HL-60/S4 treated with retinoic acid at 250 ng/mL for 4 days and 3 days (cell line): ENCODE data around the gene ACTRT2.

ENCODE experiments used
- in situ Hi-C: fragments of 300-500 bp; cut with MboI; formaldehyde crosslinking; loops from 2 replicates; pipeline ENCODE4 v1.7.0; 2022; ENCODE audit warnings: low sequenced_read_pairs

The ACTRT2 gene

DNA sequence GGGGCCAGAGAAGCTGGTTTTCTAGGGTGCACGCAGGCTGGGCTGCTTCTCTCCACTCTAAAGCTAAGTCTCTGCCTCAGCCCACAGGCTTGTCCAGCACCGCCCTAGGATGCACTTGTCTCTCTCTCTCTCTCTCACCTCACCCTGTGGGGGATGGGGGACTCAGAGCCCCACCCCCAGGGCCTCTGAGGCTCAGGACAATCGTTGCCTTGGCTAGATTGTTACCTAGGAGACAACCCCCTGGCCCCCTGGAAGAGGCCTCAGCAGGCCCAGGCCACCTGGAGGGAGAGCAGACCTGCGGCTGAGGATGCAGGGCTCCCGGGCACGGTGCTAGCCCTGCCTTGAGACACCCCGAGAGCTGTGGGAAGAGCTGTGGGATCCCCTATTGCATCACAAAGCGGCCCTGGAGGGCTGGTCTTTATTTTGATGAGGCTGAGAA lies at the start of gene ACTRT2:
Gene ACTRT2, plus strand, starts transcription at position 235 of the 439 bp plus-strand sequence. CDS start 220 bp downstream, outside the sequence.
- in situ Hi-C loops: loop anchor here (25.0 kb wide), 1 partner anchor 291 kb away; no protein-coding TSS in a partner anchor

DNA sequence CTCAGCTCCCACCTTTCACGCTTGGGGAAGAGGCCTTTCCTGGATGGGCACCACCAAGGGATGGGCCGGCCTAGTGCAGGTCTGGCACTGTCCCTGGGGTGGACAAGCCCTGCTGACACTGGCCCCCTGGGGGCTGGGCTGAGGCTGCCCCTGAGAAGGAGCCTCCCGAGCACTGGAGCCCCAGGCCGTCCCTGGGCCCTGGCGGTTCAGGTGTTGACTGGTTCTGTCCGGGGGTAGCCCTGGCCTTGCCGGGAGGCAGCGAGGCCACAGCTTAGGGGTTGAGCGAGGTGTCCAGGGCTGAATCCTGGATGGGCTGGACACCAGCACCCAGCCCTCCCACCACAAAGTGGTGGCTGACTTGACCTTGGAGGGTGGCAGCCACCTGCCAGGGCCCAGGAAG lies 49.7 kb upstream of the ACTRT2 start:
- in situ Hi-C loops: no loop called here

DNA sequence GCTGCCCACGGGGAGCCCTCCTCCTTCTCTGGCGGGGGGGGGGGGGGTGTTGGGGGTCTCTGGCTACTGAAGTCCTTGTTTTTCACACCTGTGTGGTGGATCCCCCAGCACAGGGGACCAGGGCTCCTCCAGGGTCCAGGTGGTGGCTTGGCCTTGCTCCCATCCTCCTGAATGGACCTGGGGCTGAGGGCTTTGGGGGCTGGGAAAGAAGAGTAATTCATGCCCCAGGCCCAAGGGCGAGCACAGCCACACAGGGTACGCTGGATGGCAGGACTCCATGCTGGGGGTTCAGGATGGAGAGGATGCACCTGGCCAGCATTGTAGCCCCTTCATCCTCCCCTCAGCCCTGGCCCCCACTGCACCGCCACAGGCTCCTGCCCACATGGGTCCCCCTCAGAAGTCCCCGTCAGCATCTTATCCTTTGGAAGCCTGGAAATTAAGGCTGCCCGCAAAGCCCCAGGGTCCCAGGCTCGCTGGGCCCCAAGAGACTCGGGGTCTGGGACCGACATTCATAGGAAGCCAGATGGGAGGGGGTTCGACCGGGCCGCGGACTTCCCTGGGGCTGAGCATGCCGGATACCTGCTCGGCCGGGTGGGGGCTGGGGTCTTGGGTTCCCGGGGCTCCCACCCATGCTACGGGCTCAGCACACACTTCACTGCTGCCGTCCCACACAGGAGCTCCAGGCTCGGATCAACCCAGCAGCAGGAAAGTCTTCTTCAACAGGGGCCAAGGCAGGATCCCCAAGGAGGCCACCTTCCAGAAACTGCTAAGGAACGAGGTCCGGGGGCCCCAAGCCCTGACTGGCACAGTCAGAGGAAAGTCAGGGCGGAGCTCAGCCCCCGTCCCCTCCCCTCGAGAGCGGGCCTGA lies 49.0 kb upstream of the ACTRT2 start:
- in situ Hi-C loops: no loop called here

DNA sequence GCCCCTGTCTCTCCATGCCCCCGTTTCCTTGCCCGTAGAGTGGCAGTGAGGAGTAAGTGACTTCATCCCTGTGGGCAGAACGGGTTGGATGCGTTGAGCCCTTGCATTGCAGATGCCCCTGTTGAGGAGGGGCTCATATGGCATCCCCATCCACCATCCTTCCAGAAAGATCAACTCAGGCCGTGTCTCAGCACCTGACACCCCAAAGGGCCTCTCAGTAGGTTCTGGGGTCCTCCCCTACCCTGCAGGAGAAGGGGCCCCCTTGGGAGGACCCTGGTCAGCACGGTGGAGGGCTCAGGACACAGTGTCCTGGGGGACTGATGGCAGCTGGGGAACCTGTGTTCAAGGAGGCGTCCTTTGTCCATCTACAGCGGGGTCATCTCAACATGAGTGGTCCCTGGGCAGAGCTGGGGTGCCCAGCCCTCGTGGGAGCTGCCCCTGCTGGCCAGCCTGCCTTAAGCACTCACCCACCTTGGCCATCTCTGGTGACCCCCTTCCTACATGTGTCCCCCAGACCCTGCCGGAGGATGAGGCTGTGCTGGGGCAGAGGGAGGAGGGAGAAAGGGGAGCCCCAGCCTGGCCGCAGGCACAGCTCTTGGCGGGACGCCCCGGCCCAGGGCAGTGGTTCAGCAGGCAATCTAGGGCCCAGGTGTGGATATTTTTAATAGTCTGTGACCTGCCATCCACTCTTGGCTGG lies 48.2 kb upstream of the ACTRT2 start:
- in situ Hi-C loops: no loop called here

DNA sequence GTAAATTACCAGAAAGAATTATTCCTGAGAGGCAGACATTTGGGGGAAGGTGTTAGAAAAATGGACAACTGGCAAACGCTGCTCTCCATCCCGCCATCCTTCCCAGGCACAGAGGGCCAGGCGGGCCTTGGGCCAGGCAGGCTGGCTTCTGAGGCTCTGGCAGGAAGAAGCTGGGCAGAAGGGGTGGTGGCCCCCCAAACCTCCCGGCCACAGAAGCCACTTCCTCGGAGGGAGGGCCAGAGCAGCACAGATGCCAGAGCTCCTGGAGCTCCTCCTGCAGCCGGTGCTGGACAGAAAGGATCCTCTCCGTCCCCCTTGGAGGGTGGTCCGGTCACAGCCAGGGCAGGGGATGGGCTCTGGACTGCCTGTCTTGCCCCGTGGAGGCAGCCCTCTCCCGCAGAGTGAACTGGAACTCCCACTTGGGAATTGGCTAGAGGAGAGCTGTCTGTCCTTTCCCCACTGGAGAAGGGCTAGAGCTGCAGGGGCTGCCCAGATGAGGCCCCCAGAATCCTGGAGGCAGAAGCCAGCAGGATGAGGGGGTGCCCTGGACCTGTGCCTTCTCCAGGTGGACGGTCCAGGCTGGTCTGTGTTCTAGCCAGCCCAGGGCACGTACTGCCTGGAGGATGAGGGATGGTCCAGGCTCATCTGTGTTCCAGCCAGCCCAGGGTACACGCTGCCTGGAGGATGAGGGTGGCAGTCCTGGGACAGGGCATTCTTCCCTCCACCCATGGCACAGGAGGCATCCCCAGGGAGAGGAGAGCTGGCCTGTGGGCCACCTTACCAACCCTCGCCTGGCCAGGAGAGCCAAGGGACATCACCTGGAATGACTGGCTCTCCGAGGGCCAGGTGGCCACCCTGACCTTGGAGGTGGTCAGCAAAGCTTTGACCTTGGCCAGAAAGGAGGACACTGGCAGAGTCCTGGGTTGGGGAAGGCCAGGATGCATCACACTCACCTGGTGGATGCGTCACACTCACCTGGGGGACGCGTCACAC lies 47.4 kb upstream of the ACTRT2 start:
- in situ Hi-C loops: no loop called here

DNA sequence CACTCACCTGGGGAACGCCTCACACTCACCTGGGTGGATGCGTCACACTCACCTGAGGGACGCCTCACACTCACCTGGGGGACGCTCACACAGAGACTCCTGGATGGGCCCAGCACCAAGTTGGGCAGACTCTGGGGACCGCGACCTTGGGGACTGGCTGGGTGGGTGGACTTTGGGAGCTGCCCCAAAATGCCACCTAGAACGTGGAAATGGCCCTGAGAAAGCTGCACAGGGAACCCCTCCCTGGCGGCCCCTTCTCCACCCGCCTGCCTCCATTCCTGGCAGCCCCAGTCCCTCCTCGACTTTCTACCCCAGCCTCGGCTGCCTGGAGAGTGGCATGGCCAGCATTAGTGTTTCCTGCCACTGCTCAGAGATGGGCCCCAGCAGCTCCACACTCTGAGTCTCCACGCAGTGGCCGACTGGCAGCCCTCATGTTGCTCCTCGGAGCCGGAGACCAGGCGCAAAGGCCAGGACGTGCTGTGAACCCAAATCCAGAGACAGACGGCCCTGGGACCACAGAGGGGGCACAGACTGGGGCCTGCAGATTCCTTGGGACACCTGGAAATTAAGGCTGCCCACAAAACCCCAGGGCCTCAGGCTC lies 46.5 kb upstream of the ACTRT2 start:
- in situ Hi-C loops: no loop called here

DNA sequence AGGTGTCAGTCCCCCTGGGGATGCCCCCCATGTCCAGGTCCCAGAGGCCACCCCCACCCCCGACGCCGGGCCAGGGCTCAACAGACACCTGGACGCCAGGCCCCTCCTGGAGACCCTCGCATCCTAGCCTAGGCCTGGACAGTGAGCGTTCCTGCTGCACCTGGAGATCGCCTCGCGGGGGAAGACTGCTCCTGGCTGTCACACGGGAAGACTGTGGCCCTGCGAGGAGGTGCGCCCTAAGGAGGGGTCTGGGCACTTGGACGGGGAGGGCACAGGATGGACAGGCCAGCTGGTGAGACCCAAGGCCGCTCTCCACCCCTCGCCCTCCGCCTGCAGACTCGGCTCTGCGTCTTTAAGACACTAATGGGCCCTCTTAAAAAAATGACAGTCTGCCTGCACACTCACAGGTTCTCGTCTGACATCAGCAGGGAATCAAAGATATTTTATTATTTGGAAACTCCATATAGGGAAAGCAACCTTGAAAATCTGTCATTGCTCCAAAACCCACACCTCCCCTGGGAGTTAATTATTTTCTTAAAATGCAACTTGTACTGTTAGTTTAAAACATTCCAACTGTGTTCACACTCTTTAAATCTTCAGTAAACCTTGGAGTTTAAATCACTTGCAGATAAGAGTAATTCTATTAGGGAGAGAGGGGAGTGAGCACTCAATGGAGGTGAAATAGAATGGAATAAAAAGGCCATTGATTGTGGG lies 45.6 kb upstream of the ACTRT2 start:
- in situ Hi-C loops: no loop called here

DNA sequence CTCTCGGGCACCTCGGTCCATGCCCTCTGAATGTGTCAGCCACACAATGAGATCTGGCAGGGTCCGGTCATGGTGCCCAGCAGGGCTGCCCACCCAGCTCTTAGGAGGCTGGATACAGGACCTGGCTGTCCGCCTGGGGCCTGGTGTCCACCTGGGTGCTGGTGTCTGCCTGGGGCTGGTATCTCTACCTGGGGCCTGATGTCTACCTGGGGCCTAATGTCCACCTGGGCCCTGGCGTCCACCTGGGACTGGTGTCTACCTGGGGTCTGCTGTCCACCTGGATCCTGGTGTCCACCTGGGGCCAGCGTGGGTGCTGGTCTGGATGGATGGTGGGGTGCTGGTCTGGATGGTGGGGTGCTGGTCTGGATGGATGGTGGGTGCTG lies 45.1 kb upstream of the ACTRT2 start:
- in situ Hi-C loops: no loop called here

DNA sequence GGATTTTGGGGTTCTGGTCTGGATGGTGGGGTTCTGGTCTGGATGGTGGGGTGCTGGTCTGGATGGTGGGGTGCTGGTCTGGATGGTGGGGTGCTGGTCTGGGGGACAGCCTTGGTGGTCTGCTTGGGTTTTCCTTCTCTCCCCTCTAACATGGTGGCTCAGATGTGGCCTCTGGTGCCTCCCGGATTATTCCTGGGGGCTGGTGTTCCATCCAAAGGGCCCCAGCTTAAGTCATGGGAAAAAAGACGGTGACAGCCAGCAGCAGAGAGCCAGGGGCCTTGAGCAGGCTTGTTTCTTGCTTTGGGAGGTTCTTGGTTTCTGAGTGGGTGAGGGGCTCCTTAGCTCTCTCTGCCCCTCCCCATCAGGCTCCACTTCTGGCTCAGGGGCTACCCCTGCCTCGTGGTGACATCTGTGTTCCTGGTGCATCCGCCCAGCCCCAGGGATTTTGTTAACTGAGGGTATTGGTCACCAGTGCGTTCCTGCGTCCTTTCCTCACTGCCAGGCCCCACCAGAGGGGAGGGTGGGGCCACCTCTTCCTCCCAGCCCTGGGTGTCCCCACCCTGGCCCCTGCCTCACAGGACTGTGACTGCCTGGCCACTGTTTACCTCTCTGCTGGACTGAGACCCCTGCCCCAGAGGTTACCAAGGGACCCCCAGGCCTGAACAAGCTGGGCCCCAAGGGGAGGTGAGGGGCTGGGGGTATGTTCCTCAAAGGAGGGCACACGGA lies 43.2 kb upstream of the ACTRT2 start:
- in situ Hi-C loops: no loop called here

DNA sequence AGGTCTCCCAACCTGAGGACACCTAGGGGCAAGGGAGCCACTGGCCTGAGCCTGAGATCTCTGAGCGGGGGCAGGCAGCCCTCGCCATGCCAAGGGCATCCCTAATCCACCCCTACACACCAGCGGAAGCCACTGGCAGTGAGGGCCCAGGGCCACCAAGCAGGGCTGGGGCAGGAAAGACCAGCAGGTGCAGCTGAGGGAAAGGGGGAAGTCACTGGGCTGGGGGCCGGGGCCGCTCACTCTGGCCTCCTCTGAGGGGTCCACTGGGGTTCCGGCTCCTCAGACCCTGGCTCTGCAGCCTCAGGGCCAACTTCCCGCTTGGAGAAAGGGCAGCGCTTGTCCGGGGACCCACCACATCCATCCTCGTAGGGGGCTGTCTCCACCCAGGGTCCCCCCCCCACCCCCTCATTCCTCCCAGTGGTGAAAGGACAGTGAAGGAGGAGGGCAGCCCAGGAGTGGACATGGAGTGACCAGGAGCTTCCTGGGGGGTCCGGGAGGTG lies 42.5 kb upstream of the ACTRT2 start:
- in situ Hi-C loops: no loop called here

DNA sequence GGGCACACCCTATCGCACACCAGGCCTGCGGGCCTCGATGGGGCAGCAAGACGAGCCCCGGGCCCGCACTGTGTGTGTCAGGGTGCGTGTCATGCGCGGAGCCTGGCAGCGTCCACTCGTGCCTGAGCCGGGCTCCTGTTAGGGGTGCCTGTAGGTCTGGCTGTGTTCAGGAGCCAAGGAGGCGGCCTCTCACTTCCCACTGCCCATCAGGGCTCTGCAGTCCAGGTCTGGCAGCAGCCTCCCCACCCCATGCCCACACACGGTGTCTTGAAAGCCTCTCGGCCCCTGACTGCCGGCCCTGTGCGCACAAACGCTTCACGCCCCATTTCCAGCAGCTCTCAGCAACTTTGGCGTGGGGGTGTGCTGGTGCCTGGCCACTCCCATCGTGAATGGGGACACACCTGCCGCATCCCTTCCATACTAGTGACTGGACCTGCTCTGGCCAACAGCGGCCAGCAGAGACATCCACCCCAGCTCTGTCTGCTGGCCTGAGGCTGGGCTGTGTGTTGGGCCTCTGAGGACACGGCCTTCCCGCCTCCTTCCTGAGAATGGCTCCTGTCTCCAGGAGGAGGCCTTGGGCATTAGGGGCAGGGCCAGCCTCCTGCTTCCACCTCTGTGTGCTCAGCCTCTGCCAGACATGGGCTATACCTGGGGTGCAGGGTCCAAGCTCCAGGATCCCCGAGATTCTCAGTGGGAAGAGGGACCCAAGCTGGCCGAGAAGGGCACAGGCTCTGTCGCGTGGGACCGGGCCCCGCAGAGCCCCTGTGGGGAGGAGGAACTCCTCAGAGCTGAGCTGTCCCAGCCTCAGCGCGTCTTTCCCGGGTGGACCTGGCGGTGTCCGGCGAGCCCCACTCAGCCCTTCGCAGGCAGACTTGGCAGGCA lies 41.8 kb upstream of the ACTRT2 start:
- in situ Hi-C loops: no loop called here

DNA sequence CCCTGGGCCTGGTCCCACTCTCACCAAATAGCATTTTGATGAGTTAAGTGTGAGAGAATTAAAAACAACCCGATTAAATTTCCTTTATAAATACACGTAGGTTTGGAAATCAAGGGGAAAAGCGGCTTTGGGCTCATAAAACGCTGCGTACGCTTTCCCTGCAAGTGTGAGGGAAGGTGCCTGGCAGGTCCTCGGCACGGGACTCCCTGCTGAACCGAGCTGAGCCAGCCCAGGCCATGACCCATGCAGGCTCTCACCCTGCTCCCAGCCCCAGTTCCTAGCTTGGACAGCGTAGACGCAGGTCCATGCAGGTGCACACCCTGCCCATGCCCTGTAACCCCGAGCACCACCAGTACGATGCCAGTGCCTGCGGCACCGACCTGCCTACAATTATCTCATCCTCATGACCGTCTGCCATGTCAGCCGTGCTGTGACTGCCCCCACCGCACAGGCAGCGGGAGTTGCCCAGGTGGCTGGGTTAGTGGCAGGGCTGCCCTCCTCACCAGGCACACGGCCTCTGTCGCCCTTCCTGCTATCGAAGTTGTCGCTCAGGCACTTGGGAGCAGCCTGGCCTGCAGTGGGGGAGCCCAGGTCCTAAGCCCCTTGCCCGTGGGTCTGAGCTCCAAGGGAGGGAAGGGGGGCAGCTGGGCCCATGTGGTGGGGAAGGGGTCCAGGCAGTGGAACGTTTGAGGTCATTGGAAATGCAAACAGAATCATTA lies 41.0 kb upstream of the ACTRT2 start:
- in situ Hi-C loops: no loop called here

DNA sequence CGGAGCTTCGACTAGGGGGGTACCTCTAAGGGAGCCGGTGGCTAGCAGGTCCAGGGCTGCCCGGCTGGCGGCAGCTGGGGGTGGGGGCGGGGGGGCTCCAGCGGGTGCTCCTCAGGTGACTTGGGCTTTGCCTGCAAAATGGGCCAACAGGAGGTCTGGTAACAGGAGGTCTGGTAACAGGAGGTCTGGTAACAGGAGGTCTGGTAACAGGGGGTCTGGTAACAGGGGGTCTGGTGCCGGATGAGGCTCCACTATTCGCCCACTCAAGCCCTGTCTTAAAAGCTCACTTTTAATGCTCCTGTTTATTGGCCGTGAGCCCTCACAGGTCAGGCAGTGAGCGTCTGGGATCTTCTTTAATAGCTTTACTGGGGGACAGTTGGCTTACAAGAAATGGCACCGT lies 40.4 kb upstream of the ACTRT2 start:
- in situ Hi-C loops: no loop called here

DNA sequence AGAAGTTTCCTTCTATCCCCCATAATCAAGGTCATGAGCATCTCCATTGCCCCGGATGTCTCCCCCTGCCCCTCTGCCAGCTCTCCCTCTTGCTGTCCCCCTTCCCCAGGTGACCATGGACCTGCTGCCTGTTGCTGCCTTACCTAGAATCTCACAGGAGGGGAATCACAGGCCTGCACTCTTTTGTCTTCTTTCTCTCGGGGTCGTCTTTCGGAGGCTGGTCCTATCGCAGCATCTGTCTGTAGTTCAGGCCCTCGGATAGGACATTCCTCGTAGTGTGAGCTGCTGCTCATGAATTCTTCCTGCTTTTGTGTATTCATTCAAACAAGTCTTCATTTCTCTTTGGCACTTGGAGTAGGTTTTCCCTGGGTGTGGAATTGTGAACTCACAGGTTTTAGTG lies 39.9 kb upstream of the ACTRT2 start:
- in situ Hi-C loops: no loop called here

DNA sequence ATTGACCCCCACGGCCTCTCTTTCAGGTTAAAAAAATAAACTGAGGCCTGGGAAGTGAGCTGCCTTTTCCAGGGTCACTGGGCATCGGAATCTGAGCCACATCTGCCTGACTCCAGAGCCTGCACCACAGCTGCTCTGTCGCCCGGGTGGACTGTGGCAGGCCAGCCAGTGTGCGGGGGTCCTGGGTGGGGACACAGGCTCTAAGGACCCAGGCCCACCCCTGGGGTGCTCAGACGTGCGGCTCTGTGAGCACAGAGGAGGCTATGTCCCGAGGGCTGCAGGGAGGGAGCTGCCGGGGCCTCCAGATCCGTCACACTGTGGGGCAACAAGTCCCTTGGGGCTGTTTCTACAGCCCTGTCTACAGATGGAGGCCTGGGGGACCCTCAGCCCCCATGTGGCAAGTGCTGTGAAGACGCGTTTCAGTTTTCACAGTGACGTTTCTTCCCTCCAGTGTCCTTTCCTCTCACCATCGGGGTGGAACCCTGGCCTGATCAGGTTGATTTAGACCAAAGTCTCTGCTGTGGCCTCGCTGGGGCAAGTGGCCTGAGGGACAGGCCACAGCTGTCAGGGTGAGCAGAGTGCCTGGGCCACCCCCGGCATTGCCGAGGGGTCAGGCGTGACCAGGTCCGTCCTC lies 39.2 kb upstream of the ACTRT2 start:
- in situ Hi-C loops: no loop called here

DNA sequence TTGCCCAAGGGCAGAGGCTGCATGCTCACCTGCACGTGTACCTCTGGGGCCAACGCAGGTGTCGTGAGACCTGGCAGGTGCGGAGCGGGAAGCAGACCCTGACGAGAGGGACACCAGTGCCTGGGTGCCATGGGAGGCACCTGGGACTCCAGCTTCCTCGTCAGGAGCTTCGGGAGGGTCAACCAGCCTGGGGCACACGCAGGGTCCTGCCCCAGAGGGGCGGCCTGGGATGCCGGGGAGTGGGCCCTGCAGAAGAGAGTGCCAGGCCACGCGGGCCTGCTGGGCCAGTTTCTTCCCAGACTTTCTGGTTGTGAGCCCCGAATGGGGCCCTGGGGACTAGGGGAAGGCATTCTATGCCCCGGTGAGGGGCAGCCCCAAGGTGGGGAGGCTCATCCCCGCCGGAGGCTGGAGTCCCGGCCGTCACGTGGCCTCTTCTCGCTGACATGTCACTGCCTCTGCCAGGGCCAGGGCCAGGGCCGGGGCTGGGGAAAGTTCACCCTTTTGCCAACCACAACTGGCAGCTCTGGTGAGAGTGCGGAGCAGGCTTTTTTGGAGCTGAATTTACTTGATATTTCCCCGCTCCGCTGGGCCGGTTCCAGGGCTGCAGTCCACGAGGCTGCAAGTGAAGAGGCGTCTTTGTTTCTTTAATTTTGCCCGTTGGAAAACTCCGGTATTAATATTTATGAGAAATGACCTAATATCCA lies 38.5 kb upstream of the ACTRT2 start:
- in situ Hi-C loops: no loop called here
